ENCODE measurements around the gene NUDT4.
"Not testable (repeated sequence)": the region's sequence is repeated elsewhere in the genome, so short reads cannot be mapped to it uniquely, and the experiment has no call there.

The NUDT4 gene

GRCh38 chr12:93429852-93430251 lies 52.1 kb downstream of the NUDT4 start:
- no peak for DNase-seq

- DNase-seq, result no peak
Observed at GRCh38 chr12:93430280-93430679, 52.6 kb downstream of the NUDT4 start.

- DNase-seq, result not testable (repeated sequence)
Observed at GRCh38 chr12:93432031-93432430, 54.3 kb downstream of the NUDT4 start.

DNA sequence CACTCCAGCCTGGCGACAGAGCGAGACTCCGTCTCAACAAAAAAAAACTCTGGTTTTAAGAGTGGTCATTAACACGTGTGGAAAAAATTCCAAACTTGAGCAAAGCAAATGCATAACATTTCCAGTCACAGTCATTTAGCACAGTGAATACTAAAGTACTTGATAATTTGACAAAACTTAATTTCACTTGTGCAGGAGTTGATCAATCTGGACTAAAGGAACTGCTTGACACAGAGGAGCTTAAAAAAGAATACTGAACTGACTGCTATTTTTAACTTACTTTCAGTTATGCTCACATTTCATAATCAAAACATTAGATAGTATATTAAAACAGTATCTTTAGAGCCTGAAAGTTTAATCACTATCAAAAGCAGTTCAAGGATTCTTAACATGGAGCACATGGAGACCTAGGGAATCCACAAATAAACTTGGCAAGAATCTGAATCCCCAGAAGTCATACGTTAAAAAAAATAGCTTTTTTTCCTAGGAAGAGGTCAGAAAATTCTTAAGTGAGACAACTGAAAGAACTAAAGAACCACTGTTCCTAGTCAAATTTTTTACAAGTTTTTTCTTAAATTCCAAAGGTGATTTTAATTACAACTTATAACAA lies 56.6 kb downstream of the NUDT4 start:
- no peak for DNase-seq

DNA sequence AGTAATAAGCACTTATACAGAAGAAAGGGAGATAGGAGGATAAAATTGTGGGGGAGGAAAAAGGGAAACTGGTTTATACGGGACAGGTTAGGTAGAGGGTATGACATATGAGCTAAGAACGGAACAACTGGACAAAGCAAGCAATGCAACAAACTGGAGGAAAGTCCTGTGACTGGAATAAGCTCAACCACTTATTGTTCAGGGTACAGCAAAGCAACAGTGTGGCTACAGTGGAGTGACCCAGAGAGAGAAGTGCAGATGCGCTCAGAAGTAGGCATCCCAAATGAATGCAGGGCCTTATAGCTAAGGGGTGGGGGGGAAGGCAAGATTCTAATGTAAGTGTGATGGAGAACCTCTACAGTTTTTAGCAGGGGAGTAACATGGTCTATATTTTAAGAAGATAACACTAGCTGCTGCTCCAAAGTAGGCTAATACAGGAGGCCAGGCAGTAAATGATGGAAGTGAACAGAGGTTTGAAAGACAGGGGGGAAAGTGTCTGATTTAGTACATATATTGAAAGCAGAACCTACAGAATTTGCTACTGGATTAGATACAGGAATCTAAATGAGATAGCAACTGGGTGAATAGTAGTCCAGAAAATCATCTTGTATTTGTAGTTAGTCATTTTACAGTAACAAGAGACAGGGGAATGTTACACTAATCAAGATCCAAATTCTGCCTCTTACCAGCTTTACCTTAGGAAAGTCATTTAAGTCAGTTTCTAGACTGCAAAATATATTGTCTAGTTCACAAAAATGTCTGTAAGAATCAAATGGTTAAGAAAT lies 60.7 kb downstream of the NUDT4 start:
- no peak for DNase-seq

DNA sequence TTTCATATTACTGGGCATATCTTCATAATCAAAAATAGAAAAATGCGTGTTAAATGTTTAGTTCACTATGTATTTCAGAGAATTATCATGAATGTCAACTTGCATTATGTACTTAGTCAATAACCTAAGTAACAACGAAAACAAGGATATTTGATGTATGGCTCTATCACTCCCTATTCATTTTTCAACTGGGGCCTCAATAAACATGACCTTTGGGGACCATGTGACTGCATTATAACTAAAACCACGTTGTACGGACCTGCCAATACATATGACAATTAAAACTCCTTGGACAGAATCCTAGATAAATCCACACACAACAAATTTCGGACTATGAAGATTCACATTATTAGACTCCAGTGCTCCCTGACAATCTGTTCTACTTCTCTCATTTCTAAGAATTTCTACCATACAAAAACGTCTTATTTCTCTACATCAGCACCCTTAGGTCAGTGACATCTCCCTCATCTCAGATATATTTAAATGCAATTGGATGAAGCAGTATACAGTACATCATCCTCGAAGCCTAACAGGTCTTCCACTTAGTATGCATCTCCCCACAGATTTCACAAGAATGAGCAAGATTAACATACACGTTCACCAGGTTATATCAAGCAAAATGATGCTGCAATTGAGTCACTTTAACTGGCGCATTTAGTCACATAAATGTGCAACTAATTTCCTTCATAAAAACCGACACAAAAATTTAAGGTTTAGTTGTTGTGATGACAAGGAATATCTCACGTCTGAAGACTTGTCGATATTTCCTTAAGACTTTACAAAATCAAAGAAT lies 62.5 kb downstream of the NUDT4 start:
- no peak for DNase-seq

DNA sequence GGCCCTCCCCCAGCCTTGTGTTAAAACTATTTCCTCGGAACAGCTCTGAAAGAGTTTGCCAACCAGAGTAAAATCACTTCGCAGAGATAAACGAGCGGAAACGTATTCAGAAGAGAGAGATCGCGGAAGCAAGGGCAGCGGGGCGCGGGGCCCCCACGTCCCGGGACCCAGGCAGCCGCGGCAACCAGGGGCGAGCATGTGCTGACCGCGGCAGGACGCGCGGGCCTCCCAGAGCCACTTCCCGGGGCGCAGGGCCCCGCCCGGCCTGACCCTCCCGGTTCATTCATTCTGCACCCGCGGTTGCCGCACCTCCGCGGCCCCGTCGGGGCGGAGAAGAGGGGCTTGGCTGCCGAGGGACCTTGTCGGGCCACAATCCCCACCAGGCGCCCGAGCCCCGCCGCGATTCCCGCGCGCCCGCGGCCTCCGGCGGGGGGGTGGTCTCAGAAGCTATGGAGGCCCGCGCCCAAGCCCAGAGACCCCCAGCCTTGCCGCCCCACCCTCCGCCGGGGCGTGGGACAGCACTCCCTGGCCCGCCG lies 63.4 kb downstream of the NUDT4 start:
- DNase-seq, result no peak

DNA sequence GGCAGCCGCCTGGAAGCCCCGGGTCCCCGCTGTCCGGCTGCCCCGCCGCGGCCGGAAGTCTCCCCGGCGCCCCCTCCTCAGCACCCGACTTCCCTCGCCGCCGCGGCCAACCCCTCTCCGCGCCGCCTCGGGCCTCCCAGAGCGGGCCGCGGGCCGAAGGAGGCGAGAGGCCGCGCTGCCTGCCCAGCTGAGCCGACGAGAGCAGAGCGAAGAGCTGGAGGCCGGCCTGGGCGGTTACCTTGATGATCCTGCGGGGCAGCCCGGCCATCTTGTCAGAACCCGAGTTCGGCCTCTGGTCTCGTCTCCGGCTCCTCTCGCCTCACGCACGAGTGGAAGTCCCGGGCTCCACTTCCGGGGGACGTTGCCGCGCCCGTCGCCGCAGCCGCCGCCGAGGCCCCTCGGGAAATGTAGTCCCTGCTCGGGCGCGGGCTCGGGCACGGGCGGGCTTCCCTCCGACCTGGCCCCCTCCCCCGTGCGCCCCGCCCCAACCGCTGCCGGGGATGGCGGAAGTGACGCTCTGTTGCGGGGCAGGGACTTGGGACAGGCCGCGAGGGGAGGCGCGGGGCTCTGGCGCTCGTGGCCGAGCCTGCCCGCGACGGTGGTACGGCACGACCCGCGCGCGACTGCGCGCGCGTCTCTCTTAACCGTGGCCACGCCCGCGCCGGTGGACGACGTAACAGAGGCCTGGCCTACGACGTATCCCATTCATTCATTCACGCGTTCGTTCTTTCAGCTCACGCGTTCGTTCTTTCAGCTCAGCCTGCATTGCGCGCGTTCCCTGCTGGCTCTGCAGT lies 64.1 kb downstream of the NUDT4 start, which contains the start of gene UBE2N:
Gene UBE2N, minus strand, starts transcription at position 331 of the 794 bp plus-strand sequence. Its CDS starts 63 bp downstream, at position 268.
- DNase-seq, result peak; percentile 86

GRCh38 chr12:93442411-93443340 lies 65.0 kb downstream of the NUDT4 start:
- no peak for DNase-seq

DNA sequence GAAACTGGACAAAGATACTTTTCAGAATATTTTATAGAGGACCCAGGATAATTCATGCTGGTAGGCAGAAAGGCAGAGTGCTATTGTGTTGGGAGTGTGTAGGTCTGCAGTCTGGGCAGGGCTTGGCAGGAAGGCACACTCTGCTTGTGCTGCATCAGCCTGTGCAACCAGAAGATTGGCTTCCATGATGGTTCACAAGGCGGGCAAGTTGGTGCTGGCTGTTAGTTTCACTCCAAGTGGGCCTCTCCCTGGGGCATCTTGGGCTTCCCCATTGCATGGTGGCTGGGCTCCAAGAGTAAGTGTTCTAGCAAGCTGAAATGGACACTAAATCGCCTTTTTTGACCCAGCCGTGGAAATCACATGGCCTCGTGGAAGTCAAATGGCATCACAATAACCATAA lies 65.9 kb downstream of the NUDT4 start:
- DNase-seq, result no peak

DNA sequence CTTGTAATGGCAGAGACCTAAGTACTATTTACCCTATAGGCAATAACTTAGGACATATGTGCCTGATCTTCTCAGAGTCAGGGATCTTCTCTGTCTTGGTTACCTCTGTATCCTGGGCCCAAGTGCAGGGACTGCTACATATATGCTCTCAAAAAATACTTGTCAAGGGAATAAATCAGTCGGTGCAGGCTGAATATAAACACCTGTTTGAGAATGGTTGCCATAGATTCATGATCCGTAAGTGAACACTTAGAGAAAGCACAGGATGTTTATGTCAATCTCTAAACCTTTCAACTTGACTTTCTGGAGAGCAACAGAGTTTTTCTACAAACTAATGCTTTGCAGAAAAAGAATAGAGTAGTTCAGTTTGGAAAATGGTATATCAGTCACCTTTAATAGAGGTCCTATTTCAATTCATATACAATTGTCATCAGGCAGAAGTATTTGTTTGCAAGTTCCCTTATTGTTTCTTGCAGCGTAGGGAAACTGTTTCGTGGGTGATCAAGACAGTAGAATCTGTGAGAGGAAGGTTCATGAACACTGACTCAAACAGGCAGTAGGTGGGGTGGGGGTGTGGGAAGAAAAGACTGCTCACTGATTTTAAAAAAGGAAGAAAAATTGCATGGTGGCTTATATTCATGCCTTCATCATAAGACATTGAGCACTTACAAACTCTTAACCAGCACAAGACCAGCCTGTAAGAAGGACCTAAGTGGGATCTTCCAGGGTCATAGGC lies 70.0 kb downstream of the NUDT4 start:
- DNase-seq, result no peak

- no peak for DNase-seq
Observed at GRCh38 chr12:93448796-93449195, 71.1 kb downstream of the NUDT4 start.

DNA sequence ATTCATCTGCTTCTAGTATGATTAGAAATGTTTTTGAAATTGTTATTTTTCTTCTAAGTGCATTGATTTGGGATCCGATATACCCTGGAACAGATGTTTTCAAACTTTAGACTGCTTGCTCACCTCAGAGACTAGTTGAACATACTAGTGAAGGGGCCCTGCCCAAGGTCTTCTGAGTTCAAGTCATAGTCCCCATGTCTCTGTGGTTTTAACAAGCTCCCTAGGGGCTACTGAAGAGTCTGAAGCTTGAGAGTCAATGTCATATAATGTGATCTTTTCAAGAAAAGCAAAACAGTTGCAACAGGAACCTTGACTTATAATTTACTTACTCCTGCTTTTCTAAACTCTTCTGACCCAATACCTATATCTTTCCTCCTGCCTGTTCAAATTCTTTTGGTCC lies 71.6 kb downstream of the NUDT4 start:
- no peak for DNase-seq

DNA sequence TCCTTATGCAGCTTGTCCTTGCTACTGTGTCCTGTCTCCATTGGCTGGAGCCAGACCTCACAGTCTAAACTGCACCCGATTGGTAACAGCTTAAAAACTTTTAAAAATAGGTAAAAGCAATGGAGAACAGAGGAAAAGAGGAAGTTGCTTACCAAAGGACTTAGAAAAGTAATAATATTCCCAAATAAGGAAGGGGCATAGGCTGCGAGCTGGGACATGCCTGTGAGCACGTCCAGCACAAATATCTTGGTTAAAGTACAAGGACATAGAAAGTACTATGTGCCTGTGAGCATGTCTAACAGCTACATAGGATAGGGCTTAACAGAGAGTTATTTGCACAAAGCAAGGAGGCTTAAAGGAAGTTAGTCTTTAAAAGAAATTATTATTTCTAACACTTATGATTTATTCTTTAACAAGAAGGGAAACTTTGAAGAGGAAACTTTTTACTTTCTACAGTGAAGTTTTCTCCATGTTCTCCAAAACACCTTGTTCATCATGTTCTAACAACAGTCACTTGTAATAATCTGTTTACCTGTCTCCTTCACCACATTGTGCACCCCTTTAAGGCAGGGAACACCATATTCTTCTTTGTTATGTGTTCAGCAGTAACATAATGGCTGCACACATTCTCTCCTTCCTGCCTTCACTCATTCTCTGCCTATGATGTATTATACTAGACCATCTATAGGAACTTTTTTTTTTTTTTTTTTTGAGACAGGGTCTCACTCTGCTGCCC lies 73.9 kb downstream of the NUDT4 start:
- no peak for DNase-seq

DNA sequence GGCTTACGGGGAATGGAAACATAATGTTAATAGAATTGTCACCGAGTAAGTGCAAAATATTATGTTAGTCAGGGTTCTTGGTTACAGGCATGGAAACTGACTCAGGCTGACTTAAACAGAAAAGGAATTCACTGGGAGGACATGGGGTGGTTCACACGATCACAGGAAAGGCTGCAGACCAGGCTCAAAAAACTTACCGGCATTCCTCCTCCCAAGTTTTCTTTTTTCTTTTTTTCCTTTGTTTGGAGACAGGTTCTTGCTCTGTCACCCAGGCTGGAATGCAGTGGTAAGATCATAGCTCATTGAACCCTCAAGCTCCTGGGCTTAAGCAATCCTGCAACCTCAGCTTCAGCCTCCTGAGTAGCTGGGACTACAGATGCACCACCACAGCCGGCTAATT lies 75.9 kb downstream of the NUDT4 start:
- no peak for DNase-seq

GRCh38 chr12:93456077-93456476 lies 78.4 kb downstream of the NUDT4 start:
- no peak for DNase-seq
